A673 (cell line): ENCODE data around the gene CPNE5. TPM values are rescaled to one million over a fixed set of nuclear protein-coding genes. Genes with fewer than 3 reads are reported as not detected.

Experiments used
- BruUV-seq: library from RNA; stranded (reverse); fragments of 400-500 nt; replicated peaks from 2 replicates; lab custom pipeline; 2021; lab: Mats Ljungman, UMichigan
- CTCF ChIA-PET: fragments of 300-600 bp; sonication (Branson Sonifier 250); formaldehyde crosslinking; loops from one replicate; lab custom pipeline; 2022; ENCODE audit warnings: antibody characterized with exemption; lab: Charles Lee
- POLR2A ChIA-PET: fragments of 300-600 bp; sonication (Branson Sonifier 250); formaldehyde crosslinking; loops from one replicate; lab custom pipeline; 2022; ENCODE audit warnings: antibody characterized with exemption; ENCODE audit not compliant: low non-redundant PET; lab: Charles Lee
- DNase-seq: peaks from one replicate; pipeline ENCODE4 v3.0.0-alpha.2; 2015; ENCODE audit warnings: low spot score
- H3K27ac ChIP-seq: fragments of 200-600 bp; sonication (generic); 2 replicates; pipeline ENCODE4 v1.5.1; 2016; ENCODE audit warnings: mixed run types, low read depth, mild to moderate bottlenecking, mixed read lengths, antibody characterized with exemption, low read length; ENCODE audit not compliant: poor library complexity, severe bottlenecking
- H3K27me3 ChIP-seq: fragments of 200-600 bp; sonication (generic); replicated peaks from 2 replicates; pipeline ENCODE4 v1.6.1; 2017; ENCODE audit warnings: mixed run types, low read depth, mild to moderate bottlenecking, mixed read lengths, antibody characterized with exemption, low read length; ENCODE audit not compliant: insufficient read depth, poor library complexity
- H3K36me3 ChIP-seq: fragments of 200-600 bp; sonication (generic); 2 replicates; pipeline ENCODE4 v1.6.1; 2016; ENCODE audit warnings: mixed run types, mild to moderate bottlenecking, mixed read lengths, antibody characterized with exemption, low read length; ENCODE audit not compliant: insufficient read depth, poor library complexity, severe bottlenecking
- H3K4me1 ChIP-seq: fragments of 200-600 bp; sonication (generic); 2 replicates; pipeline ENCODE4 v1.6.1; 2017; ENCODE audit warnings: mixed run types, mild to moderate bottlenecking, mixed read lengths, antibody characterized with exemption, low read length; ENCODE audit not compliant: insufficient read depth, poor library complexity, severe bottlenecking
- H3K4me3 ChIP-seq: fragments of 200-600 bp; sonication (generic); 2 replicates; pipeline ENCODE4 v1.5.1; 2016; ENCODE audit warnings: low read depth, mixed run types, mild to moderate bottlenecking, mixed read lengths, low read length; ENCODE audit not compliant: poor library complexity, severe bottlenecking
- H3K9me3 ChIP-seq: fragments of 200-600 bp; sonication (generic); 2 replicates; pipeline ENCODE4 v1.6.1; 2016; ENCODE audit warnings: mixed run types, low read depth, mild to moderate bottlenecking, mixed read lengths, antibody characterized with exemption, low read length; ENCODE audit not compliant: poor library complexity, severe bottlenecking
- EZH2 ChIP-seq: fragments of 200-600 bp; sonication (generic); IDR thresholded peaks from 2 replicates; pipeline ENCODE4 v1.6.1; 2017; ENCODE audit warnings: borderline replicate concordance, low read depth, mild to moderate bottlenecking, mixed read lengths, antibody characterized with exemption, low read length; ENCODE audit not compliant: poor library complexity, severe bottlenecking
- intact Hi-C: fragments of 100-400 bp; cut with micrococcal nuclease; formaldehyde crosslinking; loops from one replicate; pipeline ENCODE4 v1.10.0; 2022; ENCODE audit not compliant: unreplicated experiment
- total RNA-seq: library from RNA; stranded (reverse); gene quantifications from 2 replicates; pipeline ENCODE4 v1.2.3, GENCODE V29; 2021
- TF ChIP-seq, protein P1 (sequence below): fragments of 300-800, 200-600 bp; sonication (generic); conservative IDR thresholded peaks from 2 replicates; pipeline ENCODE4 v1.5.1; 2017; ENCODE audit warnings: low read depth, mild to moderate bottlenecking, antibody characterized with exemption, low read length, moderate library complexity, mixed read lengths

CPNE5 gene
- total RNA-seq, 1 experiment from 2014 or later, result 0.13 TPM

- ChIA-PET CTCF (no interaction called here), POLR2A (no interaction called here)
- intact Hi-C loops, result no loop called here
- no peaks in the 10 kb centered on the region for H3K9me3 ChIP-seq
- H3K4me3 ChIP-seq, result no peak overlapping the region
- no peak overlapping the region for H3K27ac ChIP-seq
- H3K36me3 ChIP-seq, result no peaks in the 10 kb centered on the region
- DNase-seq, result peak; percentile 36
- peaks cover 8% of the 10 kb centered on the region for H3K4me1 ChIP-seq
- no TSS peak for BruUV-seq
- TF ChIP-seq EZH2, result no peak
- TF ChIP-seq, protein P1, sequence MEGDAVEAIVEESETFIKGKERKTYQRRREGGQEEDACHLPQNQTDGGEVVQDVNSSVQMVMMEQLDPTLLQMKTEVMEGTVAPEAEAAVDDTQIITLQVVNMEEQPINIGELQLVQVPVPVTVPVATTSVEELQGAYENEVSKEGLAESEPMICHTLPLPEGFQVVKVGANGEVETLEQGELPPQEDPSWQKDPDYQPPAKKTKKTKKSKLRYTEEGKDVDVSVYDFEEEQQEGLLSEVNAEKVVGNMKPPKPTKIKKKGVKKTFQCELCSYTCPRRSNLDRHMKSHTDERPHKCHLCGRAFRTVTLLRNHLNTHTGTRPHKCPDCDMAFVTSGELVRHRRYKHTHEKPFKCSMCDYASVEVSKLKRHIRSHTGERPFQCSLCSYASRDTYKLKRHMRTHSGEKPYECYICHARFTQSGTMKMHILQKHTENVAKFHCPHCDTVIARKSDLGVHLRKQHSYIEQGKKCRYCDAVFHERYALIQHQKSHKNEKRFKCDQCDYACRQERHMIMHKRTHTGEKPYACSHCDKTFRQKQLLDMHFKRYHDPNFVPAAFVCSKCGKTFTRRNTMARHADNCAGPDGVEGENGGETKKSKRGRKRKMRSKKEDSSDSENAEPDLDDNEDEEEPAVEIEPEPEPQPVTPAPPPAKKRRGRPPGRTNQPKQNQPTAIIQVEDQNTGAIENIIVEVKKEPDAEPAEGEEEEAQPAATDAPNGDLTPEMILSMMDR, result no peak
- no peaks in the 10 kb centered on the region for H3K27me3 ChIP-seq
Observed at GRCh38 chr6:36729161-36729524, 110.1 kb downstream of the CPNE5 start.

- Histone ChIP-seq H3K9me3 (no peaks in the 10 kb centered on the region), H3K27me3 (no peaks in the 10 kb centered on the region), H3K4me1 (peaks cover 8% of the 10 kb centered on the region), H3K36me3 (no peaks in the 10 kb centered on the region), H3K4me3 (no peak overlapping the region), H3K27ac (no peak overlapping the region)
- TF ChIP-seq EZH2, result no peak
- TF ChIP-seq, protein P1, result no peak
- DNase-seq, result no peak
- intact Hi-C loops, result no loop called here
- BruUV-seq, result no TSS peak
- ChIA-PET POLR2A (no interaction called here), CTCF (no interaction called here)
Observed at GRCh38 chr6:36728289-36729160, 110.7 kb downstream of the CPNE5 start.

- peaks cover 8% of the 10 kb centered on the region for H3K4me1 ChIP-seq
- H3K9me3 ChIP-seq, result no peaks in the 10 kb centered on the region
- DNase-seq, result no peak
- no peaks in the 10 kb centered on the region for H3K36me3 ChIP-seq
- no peaks in the 10 kb centered on the region for H3K27me3 ChIP-seq
- TF ChIP-seq, protein P1, result no peak
- TF ChIP-seq EZH2, result no peak
- ChIA-PET POLR2A (no interaction called here), CTCF (no interaction called here)
- no peak overlapping the region for H3K4me3 ChIP-seq
- intact Hi-C loops, result no loop called here
- BruUV-seq, result no TSS peak
- H3K27ac ChIP-seq, result no peak overlapping the region
Observed at GRCh38 chr6:36727505-36728021, 111.7 kb downstream of the CPNE5 start.
